ENCODE data around the gene ICA1L. TPM values are rescaled to one million over a fixed set of nuclear protein-coding genes. Genes with fewer than 3 reads are reported as not detected.

Gene ICA1L
- 2.2 and 2.6 TPM in 2 replicates for total RNA-seq

DNA sequence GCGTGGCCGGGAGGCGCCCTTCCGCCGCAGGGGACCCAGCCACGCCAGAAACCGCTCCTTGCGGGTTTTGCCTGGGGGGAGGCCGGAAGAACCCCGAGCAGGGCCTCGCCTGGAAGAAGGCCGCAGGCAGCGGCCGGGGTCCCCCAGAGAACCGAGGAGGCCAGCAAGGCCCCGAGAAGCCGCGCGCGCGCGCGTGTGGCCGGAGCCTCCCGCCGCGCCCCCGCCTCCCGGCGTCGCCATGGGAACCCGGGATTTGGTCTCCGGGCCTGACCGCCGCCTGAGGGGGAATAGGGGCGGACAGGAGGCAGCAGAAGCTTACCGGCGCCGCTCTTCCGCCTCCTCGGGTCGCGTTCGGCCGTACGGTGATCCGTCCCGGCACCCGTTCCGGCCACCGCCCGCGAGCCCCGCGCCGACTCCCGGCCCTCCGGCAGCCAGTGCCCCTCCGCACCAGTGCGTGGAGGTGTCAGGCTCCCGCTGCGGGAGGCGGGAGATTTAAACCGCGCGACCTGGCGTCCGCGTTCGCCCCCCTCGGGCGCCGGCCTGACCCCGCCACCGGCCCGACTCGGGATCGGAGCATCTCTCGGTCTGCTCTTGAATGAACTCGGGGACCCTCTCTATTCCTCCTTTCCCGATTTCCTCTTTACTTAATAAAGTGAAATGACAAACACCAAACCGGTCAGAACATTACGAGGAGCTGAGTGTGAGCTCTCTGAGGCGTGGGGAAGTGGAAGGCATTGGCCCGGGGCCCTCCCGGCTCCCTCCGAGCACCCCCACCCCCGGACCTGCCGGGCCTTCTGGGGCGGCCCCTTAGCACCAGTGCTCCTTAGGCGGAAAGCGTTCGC, at the start of gene ICA1L:
TSS of gene ICA1L (minus strand) at position 467 of the 842 bp plus-strand sequence. CDS start 42,757 bp downstream, outside the sequence.

GRCh38 chr2:202911512-202912341, 40.2 kb upstream of the ICA1L start, which contains the start of the genes CARF and WDR12:
Gene CARF, plus strand, starts transcription at chr2:202912275. Its CDS starts 29,628 bp downstream, at chr2:202941903.
Gene WDR12, minus strand, starts transcription at chr2:202911673. Its CDS starts 197 bp downstream, at chr2:202911476.

Other genes starting within 250 kb of the ICA1L start
- gene FAM117B, start 236.8 kb downstream of the ICA1L start, total RNA-seq: 0.77 and 1.3 TPM in 2 replicates
- 29.2 and 32.5 TPM in 2 replicates for gene WDR12, start 39.9 kb upstream of the ICA1L start, total RNA-seq
- gene CARF, start 40.5 kb upstream of the ICA1L start, total RNA-seq: 5.4 and 6.1 TPM in 2 replicates
- 25.9 and 28.2 TPM in 2 replicates for gene NBEAL1, start 143.1 kb upstream of the ICA1L start, total RNA-seq

Measured in bronchial smooth muscle cell (primary cell).